Natural killer cell (primary cell): ENCODE data around the gene FANCF. TPM values are rescaled to one million over a fixed set of nuclear protein-coding genes. Genes with fewer than 3 reads are reported as not detected.

Experiments
- ATAC-seq, 3 donors: fragments of 150-1000 bp in 2 of 3; fragments of 200-7000 bp in 1 of 3; cut with Tn5 transposase; 1 replicate in 1 of 3; 2 replicates in 2 of 3; pipeline ENCODE4 v1.10.0; 2021; ENCODE audit warnings: mild to moderate bottlenecking in 2 of 3, moderate library complexity in 2 of 3
- DNase-seq, 2 donors: peaks; one replicate each; pipeline versions ENCODE4 v3.0.0 to v3.0.0-alpha.2; 2013 to 2021; ENCODE audit warnings: mixed read lengths in 1 of 2
- H3K27ac ChIP-seq: one replicate; pipeline ENCODE4 v1.5.1; 2013; ENCODE audit warnings: mild to moderate bottlenecking, low read length
- H3K27me3 ChIP-seq: one replicate; pipeline ENCODE4 v1.6.1; 2013; ENCODE audit warnings: low read length; ENCODE audit not compliant: control insufficient read depth, insufficient read depth
- H3K36me3 ChIP-seq: one replicate; pipeline ENCODE4 v1.6.1; 2013; ENCODE audit warnings: low read length; ENCODE audit not compliant: control insufficient read depth, insufficient read depth
- H3K4me1 ChIP-seq: one replicate; pipeline ENCODE4 v1.6.1; 2013; ENCODE audit warnings: low read length; ENCODE audit not compliant: control insufficient read depth, insufficient read depth
- H3K4me3 ChIP-seq: one replicate; pipeline ENCODE4 v1.5.1; 2013; ENCODE audit warnings: low read length
- H3K9me3 ChIP-seq: one replicate; pipeline ENCODE4 v1.6.1; 2013; ENCODE audit warnings: low read length; ENCODE audit not compliant: control insufficient read depth, insufficient read depth
- H3K27ac Mint-ChIP-seq, 2 donors: one replicate each; pipeline ENCODE4 v1.8.0; 2022; ENCODE audit warnings: mild to moderate bottlenecking in 2 of 2, mixed read lengths in 2 of 2, moderate library complexity in 1 of 2
- H3K27me3 Mint-ChIP-seq, 2 donors: one replicate each; pipeline ENCODE4 v1.8.0; 2022; ENCODE audit warnings: low read depth in 2 of 2, mixed read lengths in 2 of 2
- H3K36me3 Mint-ChIP-seq: one replicate; pipeline ENCODE4 v1.8.0; 2022; ENCODE audit warnings: mixed read lengths
- H3K4me1 Mint-ChIP-seq, 2 donors: one replicate each; pipeline ENCODE4 v1.8.0; 2022; ENCODE audit warnings: mixed read lengths in 2 of 2
- H3K4me3 Mint-ChIP-seq: one replicate; pipeline ENCODE4 v1.8.0; 2022; ENCODE audit warnings: mild to moderate bottlenecking, moderate library complexity, mixed read lengths
- H3K9me3 Mint-ChIP-seq, 2 donors: one replicate each; pipeline ENCODE4 v1.8.0; 2022; ENCODE audit warnings: mixed read lengths in 2 of 2
- CTCF ChIP-seq: fragments of 200-600 bp; IDR thresholded peaks from one replicate; pipeline ENCODE4 v1.8.0; 2022; ENCODE audit warnings: antibody characterized with exemption
- WGBS: methylation state at CpG from one replicate; pipeline ENCODE4 v1.1.7; 2013; ENCODE audit warnings: missing lambda C conversion rate; ENCODE audit not compliant: insufficient coverage; 5-methylcytosine and 5-hydroxymethylcytosine counted together
- intact Hi-C: fragments of 100-400 bp; cut with micrococcal nuclease; formaldehyde crosslinking; loops from one replicate; pipeline ENCODE4 v1.14.2; 2022
- total RNA-seq, 4 donors: library from RNA; stranded (reverse); fragments of 120-200 nt in 1 of 4; gene quantifications; one replicate each; pipeline versions ENCODE4 v1.2.3 to v1.2.4, GENCODE V29; 2013 to 2022

FANCF gene
- total RNA-seq, 3 donors from 2014 or later (not counting 1 experiment from before 2014, with no cell fraction given): 7.2 to 10.3 (median 9.7) TPM

- no peaks in the 10 kb centered on the region for H3K4me1 Mint-ChIP-seq
Observed at GRCh38 chr11:22633354-22633902, 7.8 kb upstream of the FANCF start.

GRCh38 chr11:22627421-22627820, 1.8 kb upstream of the FANCF start:
- Mint-ChIP-seq H3K9me3 (no peaks in the 10 kb centered on the region), H3K27ac (peak overlapping the region in 1 of 2 donors; percentile 96)
- ATAC-seq: no peak

More at GRCh38 chr11:22633354-22633902, 7.8 kb upstream of the FANCF start:
- no peaks in the 10 kb centered on the region for H3K36me3 ChIP-seq
- H3K27me3 Mint-ChIP-seq: peaks cover 0 to 18% of the 10 kb centered on the region in 2 donors
- no peak overlapping the region for H3K27ac ChIP-seq
- DNase-seq (no peak), ATAC-seq (no peak)
- no peak overlapping the region for H3K4me3 Mint-ChIP-seq
- H3K9me3 ChIP-seq: no peaks in the 10 kb centered on the region
- no peaks in the 10 kb centered on the region for H3K4me1 ChIP-seq
- no peaks in the 10 kb centered on the region for H3K9me3 Mint-ChIP-seq
- no peak for TF ChIP-seq CTCF
- H3K27me3 ChIP-seq: no peaks in the 10 kb centered on the region
- no peak overlapping the region for H3K4me3 ChIP-seq
- intact Hi-C loops: no loop called here
- H3K36me3 Mint-ChIP-seq: no peaks in the 10 kb centered on the region
- no peak overlapping the region for H3K27ac Mint-ChIP-seq

GRCh38 chr11:22626573-22627239, 1.1 kb upstream of the FANCF start:
- H3K9me3 Mint-ChIP-seq: no peaks in the 10 kb centered on the region

More at GRCh38 chr11:22627421-22627820, 1.8 kb upstream of the FANCF start:
- Histone ChIP-seq H3K4me1 (peaks cover 11% of the 10 kb centered on the region), H3K27me3 (no peaks in the 10 kb centered on the region), H3K36me3 (peaks cover 1% of the 10 kb centered on the region), H3K27ac (no peak overlapping the region), H3K9me3 (no peaks in the 10 kb centered on the region), H3K4me3 (no peak overlapping the region)
- no peak for TF ChIP-seq CTCF
- Mint-ChIP-seq H3K4me1 (peaks cover 18% of the 10 kb centered on the region in 2 donors), H3K36me3 (no peaks in the 10 kb centered on the region), H3K27me3 (peaks cover 0 to 8% of the 10 kb centered on the region in 2 donors), H3K4me3 (no peak overlapping the region)
- 97% methylated on average over 6 of the region's 6 CpGs for WGBS
- no peak for DNase-seq
- intact Hi-C loops: no loop called here

More at GRCh38 chr11:22626573-22627239, 1.1 kb upstream of the FANCF start:
- Histone ChIP-seq H3K27ac (peak overlapping the region; percentile 92), H3K9me3 (no peaks in the 10 kb centered on the region), H3K4me1 (peaks cover 11% of the 10 kb centered on the region), H3K27me3 (no peaks in the 10 kb centered on the region), H3K4me3 (no peak overlapping the region), H3K36me3 (peaks cover 2% of the 10 kb centered on the region)
- Mint-ChIP-seq H3K36me3 (no peaks in the 10 kb centered on the region), H3K27ac (peak overlapping the region; percentile 96 to 97), H3K4me3 (peak overlapping the region; percentile 98), H3K4me1 (peaks cover 20 to 24% of the 10 kb centered on the region in 2 donors), H3K27me3 (peaks cover 0 to under 1% of the 10 kb centered on the region in 2 donors)
- ATAC-seq (no peak), DNase-seq (peak in 1 of 2 donors; percentile 14)
- intact Hi-C loops: no loop called here
- WGBS: 100% methylated on average over 5 of the region's 14 CpGs
- TF ChIP-seq CTCF: no peak
